ENCODE measurements around the gene TMUB2. TPM values are rescaled to one million over a fixed set of nuclear protein-coding genes. Genes with fewer than 3 reads are reported as not detected.
"Not testable (repeated sequence)": the region's sequence is repeated elsewhere in the genome, so short reads cannot be mapped to it uniquely, and the experiment has no call there.

TMUB2 gene
- total RNA-seq: 35.7 to 39.0 TPM (median 37.0 TPM) in 3 replicates

DNA sequence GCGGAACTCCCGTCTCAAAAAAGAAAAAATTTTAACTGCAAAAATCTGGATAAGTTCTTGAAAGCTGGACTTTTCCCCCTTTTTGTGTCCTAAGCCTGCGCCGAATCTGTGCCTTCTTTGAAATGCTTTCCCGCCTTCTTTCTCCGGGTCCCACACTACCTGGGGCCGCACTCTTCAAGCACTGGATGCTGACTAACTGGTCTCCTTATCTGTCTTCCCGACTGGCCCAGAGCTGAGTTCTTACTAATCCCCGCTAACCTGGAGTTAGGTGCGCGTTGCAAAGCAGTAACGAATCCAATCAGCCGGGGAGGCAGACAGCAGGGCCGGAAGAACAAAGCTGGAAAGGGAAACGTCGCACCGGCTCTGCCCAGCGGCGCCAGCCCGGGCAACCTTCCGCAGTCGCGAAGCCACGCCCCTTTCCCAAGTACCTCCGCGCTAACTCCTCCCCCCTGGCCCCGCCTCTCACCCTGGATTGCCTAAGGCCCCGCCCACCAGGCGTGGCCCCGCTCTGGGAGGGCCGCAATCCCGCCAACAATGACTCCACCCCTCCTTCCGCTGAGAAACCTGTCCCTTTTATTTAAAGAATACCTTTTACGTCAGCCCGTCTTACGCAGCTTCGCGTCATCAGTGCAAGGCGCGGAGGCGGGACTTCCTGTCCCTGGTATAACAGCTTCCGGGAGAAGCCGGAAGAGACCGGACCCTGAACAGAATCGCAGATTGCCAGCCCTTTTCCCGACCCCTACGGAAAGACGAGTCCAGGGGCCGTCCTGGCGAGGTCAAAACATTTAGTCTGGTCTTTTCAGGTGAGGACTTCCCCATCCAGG lies at the start of gene TMUB2:
TSS of gene TMUB2 (plus strand) at position 666 of the 824 bp plus-strand sequence. CDS start 737 bp downstream, outside the sequence.
- Mint-ChIP-seq H3K27ac (peak within 1 kb of the TSS; percentile 96), H3K9me3 (no peaks in the 10 kb centered on the region), H3K4me3 (peak within 1 kb of the TSS; percentile 94), H3K4me1 (peaks cover 24% of the 10 kb centered on the region), H3K36me3 (peaks cover 24% of the 10 kb centered on the region), H3K27me3 (ENCODE audit: low read depth) (no peaks in the 10 kb centered on the region)
- TF ChIP-seq, protein P1, sequence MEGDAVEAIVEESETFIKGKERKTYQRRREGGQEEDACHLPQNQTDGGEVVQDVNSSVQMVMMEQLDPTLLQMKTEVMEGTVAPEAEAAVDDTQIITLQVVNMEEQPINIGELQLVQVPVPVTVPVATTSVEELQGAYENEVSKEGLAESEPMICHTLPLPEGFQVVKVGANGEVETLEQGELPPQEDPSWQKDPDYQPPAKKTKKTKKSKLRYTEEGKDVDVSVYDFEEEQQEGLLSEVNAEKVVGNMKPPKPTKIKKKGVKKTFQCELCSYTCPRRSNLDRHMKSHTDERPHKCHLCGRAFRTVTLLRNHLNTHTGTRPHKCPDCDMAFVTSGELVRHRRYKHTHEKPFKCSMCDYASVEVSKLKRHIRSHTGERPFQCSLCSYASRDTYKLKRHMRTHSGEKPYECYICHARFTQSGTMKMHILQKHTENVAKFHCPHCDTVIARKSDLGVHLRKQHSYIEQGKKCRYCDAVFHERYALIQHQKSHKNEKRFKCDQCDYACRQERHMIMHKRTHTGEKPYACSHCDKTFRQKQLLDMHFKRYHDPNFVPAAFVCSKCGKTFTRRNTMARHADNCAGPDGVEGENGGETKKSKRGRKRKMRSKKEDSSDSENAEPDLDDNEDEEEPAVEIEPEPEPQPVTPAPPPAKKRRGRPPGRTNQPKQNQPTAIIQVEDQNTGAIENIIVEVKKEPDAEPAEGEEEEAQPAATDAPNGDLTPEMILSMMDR (IDR thresholded peaks at IDR 0.05; ENCODE audit: unreplicated experiment): no peak
- DNase-seq (ENCODE audit: low spot score in 2 of 2, unreplicated experiment in 2 of 2): peak; percentile 100

DNA sequence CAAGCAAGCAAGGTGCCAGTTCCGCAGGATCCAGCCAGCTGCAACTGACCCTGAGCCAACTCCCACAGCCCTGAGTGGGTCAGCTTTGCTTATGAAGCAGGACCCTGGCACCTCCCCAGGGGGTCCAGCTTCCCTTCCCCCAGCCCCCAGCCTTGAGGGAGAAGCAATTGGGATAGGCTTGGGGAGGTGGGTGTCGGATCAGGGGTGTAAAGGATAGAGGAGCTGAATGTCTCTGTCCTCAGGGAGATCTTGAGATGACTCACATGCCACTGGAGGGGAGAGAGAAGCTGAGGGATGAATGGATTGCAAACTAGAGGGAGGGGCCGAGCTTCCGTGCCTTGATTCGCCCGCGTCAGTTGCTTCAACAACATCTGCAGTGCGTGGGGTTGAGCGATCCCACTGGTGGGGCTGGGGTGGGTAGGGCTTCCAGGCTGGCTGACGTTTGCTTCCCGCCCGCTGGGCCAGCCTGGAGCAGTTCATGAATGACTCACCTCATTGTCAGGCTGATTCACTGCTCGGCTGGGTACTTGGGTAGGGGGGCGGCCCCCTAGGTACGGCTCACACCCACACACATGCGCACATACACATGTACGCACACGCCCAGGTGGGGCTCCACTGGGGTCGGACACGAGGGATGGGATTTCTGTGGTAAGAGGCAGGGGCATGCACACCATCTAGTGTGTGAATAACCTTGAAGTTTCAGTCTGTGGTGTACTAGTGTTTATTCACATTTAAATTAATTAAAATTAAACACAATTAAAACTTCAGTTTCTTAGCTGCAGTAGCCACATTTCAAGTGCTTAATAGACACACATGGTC lies 48.7 kb upstream of the TMUB2 start:
- Mint-ChIP-seq H3K27me3 (ENCODE audit: low read depth) (no peaks in the 10 kb centered on the region), H3K36me3 (no peaks in the 10 kb centered on the region), H3K9me3 (no peaks in the 10 kb centered on the region), H3K27ac (peak overlapping the region; percentile 86), H3K4me1 (peaks cover 15% of the 10 kb centered on the region), H3K4me3 (peak overlapping the region; percentile 54)
- DNase-seq (ENCODE audit: low spot score in 2 of 2, unreplicated experiment in 2 of 2): peak; percentile 56 to 69
- TF ChIP-seq, protein P1 (IDR thresholded peaks at IDR 0.05; ENCODE audit: unreplicated experiment): no peak

DNA sequence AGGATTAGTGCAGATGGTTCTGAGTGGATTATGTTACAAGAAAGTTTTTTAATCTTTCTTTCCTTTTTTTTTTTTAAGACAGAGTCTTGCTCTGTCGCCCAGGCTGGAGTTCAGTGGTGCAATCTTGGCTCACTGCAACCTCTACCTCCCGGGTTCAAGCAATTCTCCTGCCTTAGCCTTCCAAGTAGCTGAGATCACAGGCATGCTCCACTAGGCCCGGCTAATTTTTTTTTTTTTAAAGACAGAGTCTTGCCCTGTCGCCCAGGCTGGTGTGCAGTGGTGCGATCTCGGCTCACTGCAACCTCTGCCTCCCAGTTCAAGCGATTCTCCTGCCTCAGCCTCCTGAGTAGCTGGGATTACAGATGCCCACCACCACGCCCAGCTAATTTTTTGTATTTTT lies 42.9 kb upstream of the TMUB2 start:
- not testable (repeated sequence) for H3K4me3 Mint-ChIP-seq; H3K27ac Mint-ChIP-seq; DNase-seq (ENCODE audit: low spot score in 2 of 2, unreplicated experiment in 2 of 2); H3K27me3 Mint-ChIP-seq (ENCODE audit: low read depth); H3K9me3 Mint-ChIP-seq; H3K36me3 Mint-ChIP-seq; H3K4me1 Mint-ChIP-seq

DNA sequence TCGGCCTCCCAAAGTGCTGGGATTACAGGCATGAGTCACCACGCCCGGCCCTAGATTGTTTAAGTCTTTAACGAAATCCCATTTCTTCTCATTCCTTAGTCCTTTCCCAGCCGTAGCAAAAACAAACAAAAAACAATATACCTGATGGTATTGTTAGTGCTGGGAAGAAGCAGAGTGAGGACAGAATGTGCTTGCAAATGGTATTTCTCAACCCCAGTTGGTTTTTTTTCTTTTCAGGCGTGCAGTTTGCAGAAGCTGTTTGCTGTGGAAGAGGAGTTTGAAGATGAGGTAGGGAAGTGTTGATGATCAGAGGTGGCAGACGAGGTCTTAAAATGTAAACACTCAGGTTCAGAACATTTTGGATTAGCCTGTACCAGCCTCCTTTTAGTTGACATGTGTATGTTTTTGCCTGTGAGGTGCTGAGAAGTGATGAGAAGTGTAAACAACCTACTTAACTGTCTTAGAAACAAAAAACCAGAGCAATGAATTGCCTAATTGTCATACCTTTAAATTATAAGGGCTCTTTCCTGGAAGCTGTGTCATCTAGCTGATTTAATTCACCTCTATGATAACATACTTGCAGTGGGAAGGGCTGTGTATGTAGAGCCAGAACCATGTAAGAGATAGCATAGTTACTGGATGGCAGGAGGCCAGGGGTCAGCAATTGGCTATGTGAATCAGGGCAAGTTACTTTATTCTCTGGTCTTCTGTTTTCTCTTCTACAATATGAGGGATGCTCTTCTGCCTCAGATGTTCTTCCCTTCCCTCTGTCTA lies 41.6 kb upstream of the TMUB2 start:
- H3K9me3 Mint-ChIP-seq: no peaks in the 10 kb centered on the region
- no peaks in the 10 kb centered on the region for H3K36me3 Mint-ChIP-seq
- H3K4me1 Mint-ChIP-seq: peaks cover 4% of the 10 kb centered on the region
- H3K4me3 Mint-ChIP-seq: no peak overlapping the region
- TF ChIP-seq, protein P1 (IDR thresholded peaks at IDR 0.05; ENCODE audit: unreplicated experiment): no peak
- H3K27ac Mint-ChIP-seq: no peak overlapping the region
- DNase-seq (ENCODE audit: low spot score in 2 of 2, unreplicated experiment in 2 of 2): no peak
- no peaks in the 10 kb centered on the region for H3K27me3 Mint-ChIP-seq (ENCODE audit: low read depth)

DNA sequence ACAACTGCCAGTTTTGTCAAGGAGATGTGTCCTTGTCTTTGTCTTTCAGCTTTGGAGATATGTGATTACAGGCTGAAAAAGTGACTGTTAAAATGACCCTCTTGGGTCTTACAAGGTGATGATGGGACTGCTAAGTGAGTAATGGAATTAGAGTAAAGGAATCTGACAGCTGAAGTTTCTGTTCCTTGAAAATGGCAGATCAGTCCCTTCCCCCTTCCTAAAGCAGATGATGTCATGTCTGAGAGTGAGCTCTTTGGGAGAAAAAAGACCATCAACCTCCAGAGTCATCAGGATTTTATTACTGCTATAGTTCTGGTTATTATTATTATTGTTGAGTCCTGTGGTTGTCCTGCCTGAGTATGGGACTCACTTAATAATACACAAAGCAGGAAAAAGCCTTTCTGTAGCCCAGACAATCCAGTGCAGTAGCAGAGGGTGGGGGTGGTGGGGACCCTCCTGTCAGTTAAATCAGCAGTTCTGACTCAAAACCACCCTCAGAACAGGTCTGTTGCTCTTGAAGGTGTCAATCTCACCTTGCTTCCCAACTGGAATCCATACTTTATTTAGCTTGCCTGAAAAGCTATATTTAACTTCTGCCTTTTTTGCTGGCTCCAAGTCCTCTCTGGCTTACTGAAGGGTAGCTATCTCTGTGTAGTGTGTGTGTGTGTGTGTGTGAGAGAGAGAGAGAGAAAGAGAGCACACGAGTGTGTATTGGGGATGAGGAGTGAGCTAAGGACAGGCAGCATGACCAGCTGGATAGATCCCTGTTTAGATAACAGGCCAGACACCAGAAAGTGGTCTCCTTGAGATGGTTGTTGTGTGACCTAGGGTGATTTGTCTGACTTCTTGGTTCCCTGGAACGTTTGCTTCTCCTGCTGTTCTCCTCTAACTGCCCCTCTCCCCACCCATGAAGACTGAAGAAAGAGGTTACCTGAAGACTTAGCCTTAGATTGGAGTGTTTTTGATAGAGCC lies 40.1 kb upstream of the TMUB2 start:
- Mint-ChIP-seq H3K4me3 (no peak overlapping the region), H3K9me3 (no peaks in the 10 kb centered on the region), H3K4me1 (peaks cover 4% of the 10 kb centered on the region), H3K36me3 (no peaks in the 10 kb centered on the region), H3K27ac (no peak overlapping the region), H3K27me3 (ENCODE audit: low read depth) (no peaks in the 10 kb centered on the region)
- no peak for DNase-seq (ENCODE audit: low spot score in 2 of 2, unreplicated experiment in 2 of 2)
- TF ChIP-seq, protein P1 (IDR thresholded peaks at IDR 0.05; ENCODE audit: unreplicated experiment): no peak
